Glutamatergic neuron (in vitro differentiated cells): Measurements from ENCODE around the gene GPATCH11. TPM values are rescaled to one million over a fixed set of nuclear protein-coding genes. Genes with fewer than 3 reads are reported as not detected.

Experiments used
- DNase-seq: peaks from one replicate; pipeline ENCODE4 v3.0.0; 2022
- H3K27ac Mint-ChIP-seq: one replicate; pipeline ENCODE4 v1.8.0; 2020; ENCODE audit warnings: mild to moderate bottlenecking, mixed read lengths, inconsistent platforms; ENCODE audit not compliant: unreplicated experiment
- H3K27me3 Mint-ChIP-seq: one replicate; pipeline ENCODE4 v1.8.0; 2020; ENCODE audit warnings: mild to moderate bottlenecking, moderate library complexity, mixed read lengths, inconsistent platforms; ENCODE audit not compliant: unreplicated experiment
- H3K36me3 Mint-ChIP-seq: one replicate; pipeline ENCODE4 v1.8.0; 2020; ENCODE audit warnings: mild to moderate bottlenecking, mixed read lengths, inconsistent platforms; ENCODE audit not compliant: unreplicated experiment
- H3K4me1 Mint-ChIP-seq: one replicate; pipeline ENCODE4 v1.8.0; 2020; ENCODE audit warnings: mild to moderate bottlenecking, low read depth, mixed read lengths, inconsistent platforms; ENCODE audit not compliant: unreplicated experiment
- H3K4me3 Mint-ChIP-seq: one replicate; pipeline ENCODE4 v1.8.0; 2020; ENCODE audit warnings: mild to moderate bottlenecking, mixed read lengths, inconsistent platforms; ENCODE audit not compliant: unreplicated experiment
- H3K9me3 Mint-ChIP-seq: one replicate; pipeline ENCODE4 v1.8.0; 2020; ENCODE audit warnings: mild to moderate bottlenecking, moderate library complexity, mixed read lengths, inconsistent platforms; ENCODE audit not compliant: unreplicated experiment
- total RNA-seq: library from RNA; stranded (reverse); fragmentation: NEBNext Ultra II Directional; extraction: Animal tissue kit (Norgen Biotek cat#: 25700); gene quantifications from one replicate; pipeline ENCODE4 v1.2.1, GENCODE V29; 2021; ENCODE audit not compliant: unreplicated experiment
- TF ChIP-seq, protein P1 (sequence below): fragments of 200-600 bp; sonication (generic); IDR thresholded peaks from one replicate; pipeline ENCODE4 v1.5.0; 2021; ENCODE audit not compliant: partially characterized antibody, unreplicated experiment

Gene GPATCH11
- total RNA-seq, 1 donor from 2014 or later = 13.2 TPM

DNA sequence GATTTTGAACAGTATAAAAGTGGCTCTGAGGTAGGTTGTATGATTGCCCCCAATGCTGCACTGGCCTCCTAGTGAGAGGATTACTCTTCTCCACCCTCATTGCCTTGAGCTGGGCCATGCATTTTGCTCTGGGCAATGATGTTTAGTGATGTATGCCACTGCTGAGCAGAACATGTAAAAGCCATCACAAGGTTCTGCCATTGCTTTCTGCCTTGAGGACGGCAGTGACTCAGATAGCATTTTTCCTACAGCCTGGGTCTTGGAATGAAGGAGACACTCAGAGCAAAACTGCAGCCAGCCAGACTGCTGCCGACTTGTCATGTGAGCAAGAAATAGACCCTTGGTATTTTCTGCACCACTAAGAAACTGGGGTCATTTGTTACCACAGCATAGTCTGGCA lies 27.6 kb downstream of the GPATCH11 start:
- H3K27me3 Mint-ChIP-seq = no peaks in the 10 kb centered on the region
- no peaks in the 10 kb centered on the region for H3K4me1 Mint-ChIP-seq
- TF ChIP-seq, protein P1, sequence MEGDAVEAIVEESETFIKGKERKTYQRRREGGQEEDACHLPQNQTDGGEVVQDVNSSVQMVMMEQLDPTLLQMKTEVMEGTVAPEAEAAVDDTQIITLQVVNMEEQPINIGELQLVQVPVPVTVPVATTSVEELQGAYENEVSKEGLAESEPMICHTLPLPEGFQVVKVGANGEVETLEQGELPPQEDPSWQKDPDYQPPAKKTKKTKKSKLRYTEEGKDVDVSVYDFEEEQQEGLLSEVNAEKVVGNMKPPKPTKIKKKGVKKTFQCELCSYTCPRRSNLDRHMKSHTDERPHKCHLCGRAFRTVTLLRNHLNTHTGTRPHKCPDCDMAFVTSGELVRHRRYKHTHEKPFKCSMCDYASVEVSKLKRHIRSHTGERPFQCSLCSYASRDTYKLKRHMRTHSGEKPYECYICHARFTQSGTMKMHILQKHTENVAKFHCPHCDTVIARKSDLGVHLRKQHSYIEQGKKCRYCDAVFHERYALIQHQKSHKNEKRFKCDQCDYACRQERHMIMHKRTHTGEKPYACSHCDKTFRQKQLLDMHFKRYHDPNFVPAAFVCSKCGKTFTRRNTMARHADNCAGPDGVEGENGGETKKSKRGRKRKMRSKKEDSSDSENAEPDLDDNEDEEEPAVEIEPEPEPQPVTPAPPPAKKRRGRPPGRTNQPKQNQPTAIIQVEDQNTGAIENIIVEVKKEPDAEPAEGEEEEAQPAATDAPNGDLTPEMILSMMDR = no peak
- no peak for DNase-seq
- H3K9me3 Mint-ChIP-seq = no peaks in the 10 kb centered on the region
- H3K36me3 Mint-ChIP-seq = no peaks in the 10 kb centered on the region
- no peak overlapping the region for H3K27ac Mint-ChIP-seq
- H3K4me3 Mint-ChIP-seq = no peak overlapping the region

DNA sequence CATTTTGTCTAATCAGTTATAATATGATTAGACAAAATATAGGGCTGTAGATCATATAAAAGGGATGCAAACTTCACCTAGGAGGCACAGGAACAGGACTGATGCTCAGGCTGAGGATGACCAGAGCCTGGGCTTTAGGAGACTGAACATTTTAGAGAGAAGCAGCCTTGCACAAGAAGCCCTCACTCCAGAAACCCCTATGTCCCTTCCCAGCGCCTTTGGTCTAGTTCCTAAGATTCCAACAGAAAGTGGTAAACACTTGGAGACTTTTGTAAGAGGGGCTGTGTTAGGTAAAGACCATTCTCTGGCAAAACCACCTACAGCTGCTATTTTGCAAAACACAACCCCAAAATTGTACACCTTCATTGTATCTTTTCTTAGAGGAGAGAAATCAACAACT lies 33.2 kb downstream of the GPATCH11 start:
- DNase-seq = no peak
- Mint-ChIP-seq H3K27me3 (no peaks in the 10 kb centered on the region), H3K27ac (no peak overlapping the region), H3K4me1 (no peaks in the 10 kb centered on the region), H3K9me3 (peaks cover under 1% of the 10 kb centered on the region), H3K4me3 (no peak overlapping the region), H3K36me3 (no peaks in the 10 kb centered on the region)
- TF ChIP-seq, protein P1 = no peak

DNA sequence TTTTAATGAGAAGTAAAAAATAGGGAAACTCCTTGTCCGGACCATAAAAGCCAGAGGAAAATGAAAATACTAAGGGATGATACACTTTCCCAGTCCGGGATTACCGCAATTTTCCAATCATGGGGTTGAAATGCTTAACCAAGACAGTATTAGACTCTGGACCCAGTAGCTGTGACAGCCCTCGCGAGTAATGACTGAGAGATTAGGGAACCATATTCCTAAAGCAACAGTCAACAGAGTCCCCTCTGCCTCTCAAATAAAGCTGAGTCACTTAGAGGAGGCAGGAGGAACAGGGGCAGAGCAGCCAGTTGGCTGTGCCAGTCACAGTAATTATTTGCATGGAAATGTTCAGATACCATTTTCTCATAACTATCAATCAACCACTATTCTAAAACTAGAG lies 34.8 kb downstream of the GPATCH11 start:
- Mint-ChIP-seq H3K4me3 (no peak overlapping the region), H3K27me3 (no peaks in the 10 kb centered on the region), H3K9me3 (peaks cover 2% of the 10 kb centered on the region), H3K4me1 (no peaks in the 10 kb centered on the region), H3K36me3 (no peaks in the 10 kb centered on the region), H3K27ac (no peak overlapping the region)
- no peak for DNase-seq
- TF ChIP-seq, protein P1 = no peak

DNA sequence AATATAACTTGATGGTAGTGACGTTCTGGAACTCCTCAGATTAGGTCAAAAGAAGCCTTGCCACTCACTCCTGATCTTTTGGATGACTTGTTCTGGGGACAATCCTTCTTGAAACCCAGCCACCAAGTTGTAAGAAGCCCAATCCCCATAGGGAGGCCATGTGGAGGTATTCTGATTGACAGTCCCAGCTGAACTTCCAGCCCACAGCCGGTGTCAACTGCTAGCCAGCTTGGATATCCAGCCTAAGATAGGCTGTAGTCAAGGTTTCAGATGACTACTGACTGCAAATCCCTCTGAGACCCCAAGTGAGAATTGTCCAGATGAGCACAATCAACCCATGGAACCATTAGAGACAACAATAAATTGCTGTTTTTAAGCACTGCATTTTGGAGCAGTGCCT lies 41.1 kb downstream of the GPATCH11 start:
- TF ChIP-seq, protein P1 = no peak
- H3K27me3 Mint-ChIP-seq = no peaks in the 10 kb centered on the region
- DNase-seq = no peak
- no peak overlapping the region for H3K27ac Mint-ChIP-seq
- peaks cover 2% of the 10 kb centered on the region for H3K9me3 Mint-ChIP-seq
- no peaks in the 10 kb centered on the region for H3K4me1 Mint-ChIP-seq
- no peaks in the 10 kb centered on the region for H3K36me3 Mint-ChIP-seq
- no peak overlapping the region for H3K4me3 Mint-ChIP-seq

DNA sequence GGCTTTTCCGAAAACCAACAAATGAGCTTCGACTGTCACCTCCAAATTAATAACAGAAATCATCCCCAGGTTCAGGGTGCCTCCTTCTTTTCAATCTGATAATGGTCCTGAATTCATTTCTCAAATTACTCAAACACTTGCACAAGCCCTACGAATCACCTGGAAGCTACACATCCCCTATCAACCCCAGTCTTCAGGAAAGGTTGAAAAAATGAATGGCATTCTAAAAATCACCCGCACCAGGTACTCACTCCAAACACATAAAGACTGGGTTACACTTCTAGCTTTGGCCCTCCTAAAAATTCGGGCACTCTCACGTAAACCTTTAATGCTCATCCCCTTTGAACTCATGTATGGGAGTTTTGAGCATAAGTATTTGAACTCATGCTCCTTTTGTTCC lies 48.6 kb downstream of the GPATCH11 start:
- Mint-ChIP-seq H3K9me3 (peaks cover 4% of the 10 kb centered on the region), H3K36me3 (no peaks in the 10 kb centered on the region)

More for the DNA sequence above, 48.6 kb downstream of the GPATCH11 start:
- H3K4me1 Mint-ChIP-seq = no peaks in the 10 kb centered on the region
- H3K27ac Mint-ChIP-seq = no peak overlapping the region
- no peak overlapping the region for H3K4me3 Mint-ChIP-seq
- TF ChIP-seq, protein P1 = no peak
- peaks cover 2% of the 10 kb centered on the region for H3K27me3 Mint-ChIP-seq
- no peak for DNase-seq
